Hepatocyte (in vitro differentiated cells): ENCODE results near the gene SLC7A4.

ENCODE experiments used
- CTCF ChIP-seq: fragments of 200-600 bp; sonication (generic); IDR thresholded peaks from 2 replicates; pipeline ENCODE4 v1.5.1; 2016; ENCODE audit warnings: antibody characterized with exemption, mild to moderate bottlenecking; ENCODE audit not compliant: poor library complexity
- EZH2 ChIP-seq: fragments of 200-600 bp; sonication (generic); IDR thresholded peaks from 2 replicates; pipeline ENCODE4 v1.6.1; 2016; ENCODE audit warnings: antibody characterized with exemption, mild to moderate bottlenecking, borderline replicate concordance
- EZH2phosphoT487 ChIP-seq: fragments of 200-600 bp; sonication (generic); IDR thresholded peaks from one replicate; pipeline ENCODE4 v1.6.1; 2018; ENCODE audit warnings: antibody characterized with exemption, mild to moderate bottlenecking, low read depth, moderate library complexity; ENCODE audit not compliant: unreplicated experiment, severe bottlenecking

DNA sequence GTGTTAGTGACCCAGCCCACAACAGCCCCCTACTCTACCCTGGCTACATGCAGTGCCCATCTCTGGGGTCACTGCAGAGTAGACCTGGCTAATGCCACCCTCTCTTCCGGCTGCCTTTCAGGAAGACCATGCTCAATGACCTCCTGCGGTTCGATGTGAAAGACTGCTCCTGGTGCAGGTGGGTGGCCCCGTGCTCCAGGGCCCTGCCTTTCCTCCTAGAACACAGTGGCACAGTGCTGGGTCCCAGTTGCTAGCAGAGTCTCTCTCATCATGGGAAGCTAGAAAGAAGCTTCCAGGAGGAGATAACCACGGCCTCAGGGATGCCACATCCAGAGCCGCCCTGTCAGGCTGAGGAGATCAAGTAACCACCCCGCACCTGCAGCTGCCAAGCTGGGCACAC is 46.6 kb downstream of the SLC7A4 start:
- TF ChIP-seq CTCF (no peak), EZH2phosphoT487 (no peak), EZH2 (no peak)
